H9 (cell line): ENCODE measurements around the gene OPN4. TPM values are rescaled to one million over a fixed set of nuclear protein-coding genes. Genes with fewer than 3 reads are reported as not detected.

ENCODE experiments used
- DNase-seq: peaks from one replicate; pipeline ENCODE4 v3.0.0-alpha.2; 2017
- H2AFZ ChIP-seq: one replicate; pipeline ENCODE4 v1.6.1; 2013; ENCODE audit warnings: mild to moderate bottlenecking, low read length, control low read depth, moderate library complexity
- H2AK5ac ChIP-seq: 2 replicates; pipeline ENCODE4 v1.6.1; 2013; ENCODE audit warnings: low read length, control low read depth, mixed read lengths; ENCODE audit not compliant: insufficient read length
- H2BK120ac ChIP-seq: one replicate; pipeline ENCODE4 v1.6.1; 2013; ENCODE audit warnings: low read depth, mild to moderate bottlenecking, low read length, control low read depth, inconsistent platforms; ENCODE audit not compliant: poor library complexity, severe bottlenecking
- H2BK12ac ChIP-seq: 2 replicates; pipeline ENCODE4 v1.6.1; 2013; ENCODE audit warnings: low read length, control low read depth, mixed read lengths, low read depth; ENCODE audit not compliant: insufficient read length
- H2BK15ac ChIP-seq: 2 replicates; pipeline ENCODE4 v1.6.1; 2013; ENCODE audit warnings: low read depth, low read length, control low read depth
- H2BK20ac ChIP-seq: one replicate; pipeline ENCODE4 v1.6.1; 2013; ENCODE audit warnings: low read depth, mild to moderate bottlenecking, low read length, control low read depth, inconsistent platforms; ENCODE audit not compliant: poor library complexity, severe bottlenecking
- H2BK5ac ChIP-seq: 2 replicates; pipeline ENCODE4 v1.6.1; 2013; ENCODE audit warnings: low read length, control low read depth, mixed read lengths; ENCODE audit not compliant: insufficient read length
- H3K14ac ChIP-seq: 2 replicates; pipeline ENCODE4 v1.6.1; 2013; ENCODE audit warnings: low read length, control low read depth; ENCODE audit not compliant: insufficient read depth
- H3K18ac ChIP-seq: 2 replicates; pipeline ENCODE4 v1.6.1; 2013; ENCODE audit warnings: low read depth, mild to moderate bottlenecking, mixed read lengths, low read length, control low read depth; ENCODE audit not compliant: insufficient read length
- H3K23ac ChIP-seq: 2 replicates; pipeline ENCODE4 v1.6.1; 2013; ENCODE audit warnings: low read length, control low read depth, mixed read lengths, low read depth; ENCODE audit not compliant: insufficient read length
- H3K23me2 ChIP-seq: 2 replicates; pipeline ENCODE4 v1.6.1; 2013; ENCODE audit warnings: low read depth, mild to moderate bottlenecking, mixed read lengths, low read length, control low read depth; ENCODE audit not compliant: insufficient read length, poor library complexity, severe bottlenecking
- H3K27ac ChIP-seq: 2 replicates; pipeline ENCODE4 v1.5.1; 2013; ENCODE audit warnings: low read length, control low read depth, mixed read lengths, low read depth; ENCODE audit not compliant: insufficient read length
- H3K27me3 ChIP-seq: 2 replicates; pipeline ENCODE4 v1.6.1; 2013; ENCODE audit warnings: low read length, control low read depth, inconsistent platforms; ENCODE audit not compliant: insufficient read depth
- H3K4ac ChIP-seq: 2 replicates; pipeline ENCODE4 v1.6.1; 2013; ENCODE audit warnings: low read depth, mild to moderate bottlenecking, control low read depth, inconsistent platforms, low read length, moderate library complexity
- H3K4me1 ChIP-seq: 2 replicates; pipeline ENCODE4 v1.6.1; 2013; ENCODE audit warnings: low read length, control low read depth, inconsistent platforms; ENCODE audit not compliant: insufficient read depth
- H3K4me2 ChIP-seq: 2 replicates; pipeline ENCODE4 v1.6.1; 2013; ENCODE audit warnings: low read length, control low read depth, mixed read lengths; ENCODE audit not compliant: insufficient read length, insufficient read depth
- H3K56ac ChIP-seq: 2 replicates; pipeline ENCODE4 v1.6.1; 2013; ENCODE audit warnings: low read depth, mild to moderate bottlenecking, mixed read lengths, low read length, control low read depth; ENCODE audit not compliant: insufficient read length
- H3K79me1 ChIP-seq: 2 replicates; pipeline ENCODE4 v1.6.1; 2013; ENCODE audit warnings: low read depth, mild to moderate bottlenecking, moderate library complexity, low read length, control low read depth, inconsistent platforms; ENCODE audit not compliant: insufficient read depth, poor library complexity, severe bottlenecking
- H3K79me2 ChIP-seq: 2 replicates; pipeline ENCODE4 v1.6.1; 2013; ENCODE audit warnings: low read length, control low read depth, inconsistent platforms; ENCODE audit not compliant: insufficient read depth
- H3K9ac ChIP-seq: 2 replicates; pipeline ENCODE4 v1.6.1; 2013; ENCODE audit warnings: low read length, control low read depth, mixed read lengths; ENCODE audit not compliant: insufficient read length; ENCODE audit errors: extremely low read depth
- H3K9me3 ChIP-seq: one replicate; pipeline ENCODE4 v1.6.1; 2013; ENCODE audit warnings: low read depth, low read length, inconsistent platforms; ENCODE audit not compliant: control insufficient read depth
- H3T11ph ChIP-seq: one replicate; pipeline ENCODE4 v1.6.1; 2013; ENCODE audit warnings: mild to moderate bottlenecking, low read length, control low read depth, inconsistent platforms
- H4K20me1 ChIP-seq: one replicate; pipeline ENCODE4 v1.6.1; 2013; ENCODE audit not compliant: control insufficient read depth, insufficient read length, insufficient read depth
- H4K5ac ChIP-seq: 2 replicates; pipeline ENCODE4 v1.6.1; 2013; ENCODE audit warnings: low read depth, mild to moderate bottlenecking, mixed read lengths, low read length, control low read depth; ENCODE audit not compliant: insufficient read length
- H4K8ac ChIP-seq: replicated peaks from 2 replicates; pipeline ENCODE4 v1.6.1; 2013; ENCODE audit warnings: low read length, control low read depth, mixed read lengths, low read depth; ENCODE audit not compliant: insufficient read length
- H4K91ac ChIP-seq: 2 replicates; pipeline ENCODE4 v1.6.1; 2013; ENCODE audit warnings: low read depth, mild to moderate bottlenecking, moderate library complexity, mixed read lengths, low read length, control low read depth; ENCODE audit not compliant: insufficient read length
- H3K27ac Mint-ChIP-seq, 3 experiments: 2 replicates in 2 of 3; 3 replicates in 1 of 3; pipeline ENCODE4 v1.8.0; 2020 to 2021; ENCODE audit warnings: mixed read lengths in 3 of 3, mild to moderate bottlenecking in 1 of 3, moderate library complexity in 1 of 3
- H3K27me3 Mint-ChIP-seq: 2 replicates; pipeline ENCODE4 v1.8.0; 2021; ENCODE audit warnings: low read depth, mild to moderate bottlenecking, moderate library complexity, mixed read lengths
- H3K36me3 Mint-ChIP-seq, 3 experiments: 2 replicates in 2 of 3; 3 replicates in 1 of 3; pipeline ENCODE4 v1.8.0; 2020 to 2021; ENCODE audit warnings: low read depth in 3 of 3, mixed read lengths in 3 of 3; ENCODE audit not compliant: insufficient read depth in 1 of 3
- H3K4me1 Mint-ChIP-seq, 2 experiments: 2 replicates each; pipeline ENCODE4 v1.8.0; 2020; ENCODE audit warnings: mixed read lengths in 2 of 2
- H3K4me3 Mint-ChIP-seq, 2 experiments: 2 replicates in 1 of 2; 3 replicates in 1 of 2; pipeline ENCODE4 v1.8.0; 2020 to 2021; ENCODE audit warnings: mild to moderate bottlenecking in 2 of 2, mixed read lengths in 2 of 2, moderate library complexity in 1 of 2
- H3K9me3 Mint-ChIP-seq, 2 experiments: 2 replicates in 1 of 2; 3 replicates in 1 of 2; pipeline ENCODE4 v1.8.0; 2020; ENCODE audit warnings: mild to moderate bottlenecking in 2 of 2, mixed read lengths in 2 of 2, moderate library complexity in 1 of 2
- WGBS: extraction: QIAGEN DNeasy Blood & Tissue Kit; methylation state at CpG from one replicate; pipeline ENCODE4 v1.1.7; 2013; ENCODE audit warnings: missing lambda C conversion rate, low lambda C conversion rate, mixed read lengths; ENCODE audit not compliant: insufficient read length; ENCODE audit errors: extremely low coverage; 5-methylcytosine and 5-hydroxymethylcytosine counted together
- total RNA-seq: library from RNA; stranded (reverse); gene quantifications from 2 replicates; pipeline ENCODE4 v1.2.1, GENCODE V29; 2021
- TF ChIP-seq, protein P1 (sequence below): fragments of 200-600 bp; sonication (generic); conservative IDR thresholded peaks from 3 replicates; pipeline ENCODE4 v1.8.0; 2021; ENCODE audit warnings: antibody characterized with exemption, mild to moderate bottlenecking

OPN4 gene
- total RNA-seq, 1 experiment from 2014 or later, result not detected

GRCh38 chr10:86691333-86692022 is 37.1 kb downstream of the OPN4 start:
- Histone ChIP-seq H2BK20ac (no peak overlapping the region), H4K8ac (no peak overlapping the region), H2BK120ac (no peak overlapping the region), H3K56ac (no peak overlapping the region), H2BK15ac (no peak overlapping the region), H3K4me2 (no peak overlapping the region), H2AFZ (no peak overlapping the region), H3K14ac (no peak overlapping the region), H3T11ph (no peak overlapping the region), H3K23ac (no peak overlapping the region), H2BK12ac (no peak overlapping the region), H3K79me2 (no peaks in the 10 kb centered on the region), H2AK5ac (no peak overlapping the region), H4K91ac (no peak overlapping the region), H3K23me2 (no peaks in the 10 kb centered on the region), H3K4me1 (peaks cover 4% of the 10 kb centered on the region; the same call in 1 of the 2 replicates), H3K18ac (no peak overlapping the region), H4K5ac (no peak overlapping the region), H2BK5ac (no peak overlapping the region), H3K9ac (no peak overlapping the region), H3K79me1 (no peaks in the 10 kb centered on the region), H3K27ac (no peak overlapping the region), H4K20me1 (no peaks in the 10 kb centered on the region), H3K9me3 (no peaks in the 10 kb centered on the region), H3K27me3 (no peaks in the 10 kb centered on the region), H3K4ac (no peak overlapping the region)
- peaks cover 36 to 40% of the 10 kb centered on the region in 2 experiments for H3K4me1 Mint-ChIP-seq
- TF ChIP-seq, protein P1, sequence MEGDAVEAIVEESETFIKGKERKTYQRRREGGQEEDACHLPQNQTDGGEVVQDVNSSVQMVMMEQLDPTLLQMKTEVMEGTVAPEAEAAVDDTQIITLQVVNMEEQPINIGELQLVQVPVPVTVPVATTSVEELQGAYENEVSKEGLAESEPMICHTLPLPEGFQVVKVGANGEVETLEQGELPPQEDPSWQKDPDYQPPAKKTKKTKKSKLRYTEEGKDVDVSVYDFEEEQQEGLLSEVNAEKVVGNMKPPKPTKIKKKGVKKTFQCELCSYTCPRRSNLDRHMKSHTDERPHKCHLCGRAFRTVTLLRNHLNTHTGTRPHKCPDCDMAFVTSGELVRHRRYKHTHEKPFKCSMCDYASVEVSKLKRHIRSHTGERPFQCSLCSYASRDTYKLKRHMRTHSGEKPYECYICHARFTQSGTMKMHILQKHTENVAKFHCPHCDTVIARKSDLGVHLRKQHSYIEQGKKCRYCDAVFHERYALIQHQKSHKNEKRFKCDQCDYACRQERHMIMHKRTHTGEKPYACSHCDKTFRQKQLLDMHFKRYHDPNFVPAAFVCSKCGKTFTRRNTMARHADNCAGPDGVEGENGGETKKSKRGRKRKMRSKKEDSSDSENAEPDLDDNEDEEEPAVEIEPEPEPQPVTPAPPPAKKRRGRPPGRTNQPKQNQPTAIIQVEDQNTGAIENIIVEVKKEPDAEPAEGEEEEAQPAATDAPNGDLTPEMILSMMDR, result no peak
- no peaks in the 10 kb centered on the region for H3K36me3 Mint-ChIP-seq
- no peak overlapping the region for H3K4me3 Mint-ChIP-seq
- H3K27me3 Mint-ChIP-seq, result peaks cover 8% of the 10 kb centered on the region
- no CpG with 5 or more reads among the region's 14 CpGs for WGBS
- H3K9me3 Mint-ChIP-seq, result no peaks in the 10 kb centered on the region
- no peak for DNase-seq
- peak overlapping the region in 1 of 3 experiments; percentile 73; a peak in 2 of 7 replicates for H3K27ac Mint-ChIP-seq
